Hematopoietic multipotent progenitor cell (in vitro differentiated cells): ENCODE measurements around the gene CHAC2. TPM values are rescaled to one million over a fixed set of nuclear protein-coding genes. Genes with fewer than 3 reads are reported as not detected.
"Not testable (repeated sequence)": the region's sequence is repeated elsewhere in the genome, so short reads cannot be mapped to it uniquely, and the experiment has no call there.

ENCODE experiments used
- DNase-seq, 3 donors: peaks; one replicate each; pipeline ENCODE4 v3.0.0-alpha.2; 2011 to 2015; ENCODE audit warnings: low read depth in 2 of 3, low spot score in 2 of 3
- total RNA-seq: library from RNA; depleted of rRNA; stranded (reverse); fragments of >200 nt; gene quantifications from one replicate; pipeline ENCODE4 v1.2.3, GENCODE V29; 2012

The CHAC2 gene
- 1.1 TPM for total RNA-seq

DNA sequence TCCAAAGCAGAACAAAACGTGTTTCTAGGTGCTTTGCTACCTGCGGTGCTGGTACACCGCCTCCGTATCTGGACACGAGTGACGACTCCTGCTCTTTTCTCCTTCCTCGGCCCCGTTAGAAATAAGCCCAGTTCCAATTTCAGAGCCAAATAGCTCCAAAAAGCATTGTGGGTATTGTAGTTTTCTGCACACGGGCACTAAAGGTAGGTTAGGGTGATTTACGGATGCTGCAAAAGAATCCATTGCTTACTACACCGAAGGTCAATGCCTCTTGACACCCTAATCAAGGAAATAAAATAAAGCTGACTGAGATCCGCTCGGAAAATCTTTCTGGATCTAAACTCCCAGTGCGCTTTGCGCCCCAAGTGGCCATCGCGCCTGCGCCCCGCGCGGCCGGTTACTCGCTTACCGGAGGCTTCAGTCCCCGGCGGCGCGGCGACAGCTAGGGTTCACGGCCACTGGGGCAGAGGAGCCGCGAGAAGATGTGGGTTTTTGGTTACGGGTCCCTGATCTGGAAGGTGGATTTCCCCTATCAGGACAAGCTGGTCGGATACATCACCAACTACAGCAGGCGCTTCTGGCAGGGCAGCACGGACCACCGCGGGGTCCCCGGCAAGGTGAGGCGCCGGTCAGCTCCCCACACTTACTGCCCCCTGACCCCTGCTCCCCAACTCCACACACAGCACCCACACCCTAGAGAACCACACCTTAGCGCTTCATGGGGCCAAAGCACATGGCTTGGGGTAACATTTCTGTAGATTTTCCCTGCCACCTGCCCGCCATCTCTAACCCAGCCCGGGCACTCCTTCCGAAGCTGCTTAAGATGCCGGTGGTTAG is at the start of gene CHAC2:
Gene CHAC2, plus strand, starts transcription at position 400 of the 837 bp plus-strand sequence. Its CDS starts 83 bp downstream, at position 483.
- DNase-seq = peak; percentile 63 to 89 (median 89)

DNA sequence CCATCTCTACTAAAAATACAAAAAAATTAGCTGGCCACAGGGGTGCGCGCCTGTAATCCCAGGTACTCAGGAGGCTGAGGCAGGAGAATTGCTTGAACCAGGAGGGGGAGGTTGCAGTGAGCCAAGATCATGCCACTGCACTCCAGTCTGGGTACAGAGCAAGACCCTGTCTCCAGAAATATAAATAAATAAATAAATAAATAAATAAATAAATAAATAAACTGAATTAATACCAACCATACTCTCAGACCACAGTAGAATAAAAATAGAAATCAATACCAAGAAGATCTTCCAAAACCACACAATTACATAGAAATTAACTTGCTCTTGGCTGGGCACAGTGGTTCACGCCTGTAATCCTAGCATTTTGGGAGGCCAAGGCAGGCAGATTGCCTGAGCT is 46.7 kb upstream of the CHAC2 start:
- not testable (repeated sequence) for DNase-seq

GRCh38 chr2:53724536-53724935 is 43.1 kb upstream of the CHAC2 start:
- peak in 1 of 3 donors; percentile 7 for DNase-seq

DNA sequence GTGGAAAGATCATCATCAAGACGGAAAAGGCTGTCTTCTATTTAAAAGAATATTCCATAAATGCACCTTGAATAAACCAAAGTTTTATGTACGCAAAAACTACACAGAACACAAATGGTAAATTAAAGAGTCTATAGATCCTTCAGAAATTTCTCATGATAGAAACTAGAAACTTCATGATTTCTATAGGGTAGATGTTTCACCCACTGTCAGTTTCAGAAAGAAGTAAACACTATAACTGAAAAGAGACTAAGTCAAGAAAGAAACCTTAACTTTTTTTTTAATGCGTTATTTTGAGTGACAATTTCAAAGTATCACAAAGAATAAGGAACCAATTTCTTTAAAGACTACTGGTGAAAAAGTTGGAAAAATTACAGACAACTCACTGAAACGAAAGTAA is 41.9 kb upstream of the CHAC2 start:
- DNase-seq = no peak

DNA sequence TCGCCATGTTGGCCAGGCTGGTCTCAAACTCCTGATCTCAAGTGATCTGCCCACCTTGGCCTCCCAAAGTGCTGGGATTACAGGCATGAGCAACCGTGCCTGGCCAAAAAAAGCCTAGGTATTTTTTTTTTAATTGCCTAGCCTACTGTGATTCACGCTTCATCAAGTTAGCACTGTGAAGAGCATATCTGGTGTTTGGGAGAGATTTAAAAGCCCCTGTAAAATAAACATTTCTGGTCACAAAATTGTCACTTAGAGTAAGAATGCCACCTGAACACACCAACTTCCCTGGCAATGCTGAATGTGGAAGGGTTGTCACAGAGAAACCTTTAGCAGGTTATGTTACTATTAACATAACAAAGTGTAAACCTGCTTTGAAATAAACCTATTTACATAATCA is 39.7 kb upstream of the CHAC2 start:
- no peak for DNase-seq

DNA sequence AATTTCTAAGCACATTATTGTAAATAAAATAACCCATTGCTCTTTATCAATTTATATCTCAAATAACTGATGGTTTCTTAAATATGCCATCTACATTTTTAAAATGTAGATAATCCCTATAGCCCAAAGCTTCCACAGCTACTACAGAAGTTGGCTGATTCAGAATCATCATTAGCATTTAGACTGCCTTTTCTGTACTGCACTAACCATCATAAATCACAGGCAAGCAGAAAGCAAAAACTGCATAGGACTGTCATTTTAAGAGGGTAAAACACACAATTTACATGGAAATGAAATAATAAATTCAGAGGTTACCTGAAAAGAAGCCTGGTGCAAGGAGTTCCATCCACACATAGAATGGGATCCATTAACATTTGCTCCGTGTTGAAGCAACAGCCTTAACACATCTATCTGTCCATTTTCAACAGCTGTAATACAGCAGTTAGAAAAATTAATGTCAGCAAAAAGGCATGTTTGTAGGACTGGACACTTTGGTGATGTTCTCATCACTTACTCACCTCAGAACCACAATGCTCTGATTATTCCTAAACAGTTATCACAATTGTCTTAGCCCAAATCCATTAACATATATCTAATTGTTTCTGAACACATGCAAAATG is 38.4 kb upstream of the CHAC2 start:
- no peak for DNase-seq

- no peak for DNase-seq
These were observed 30.5 kb upstream of the CHAC2 start for GRCh38 chr2:53737091-53737490.

- DNase-seq = no peak
These were observed 28.6 kb upstream of the CHAC2 start for GRCh38 chr2:53739032-53739431.

- DNase-seq = peak in 2 of 3 donors; percentile 16 to 35
These were observed 27.4 kb upstream of the CHAC2 start for GRCh38 chr2:53740170-53740569.

- DNase-seq = no peak
These were observed 23.1 kb upstream of the CHAC2 start for GRCh38 chr2:53744395-53745065.

GRCh38 chr2:53750041-53750768 is 17.4 kb upstream of the CHAC2 start:
- DNase-seq = no peak

- DNase-seq = no peak
These were observed 15.9 kb upstream of the CHAC2 start for GRCh38 chr2:53751728-53752127.

GRCh38 chr2:53752385-53752784 is 15.2 kb upstream of the CHAC2 start:
- no peak for DNase-seq

DNA sequence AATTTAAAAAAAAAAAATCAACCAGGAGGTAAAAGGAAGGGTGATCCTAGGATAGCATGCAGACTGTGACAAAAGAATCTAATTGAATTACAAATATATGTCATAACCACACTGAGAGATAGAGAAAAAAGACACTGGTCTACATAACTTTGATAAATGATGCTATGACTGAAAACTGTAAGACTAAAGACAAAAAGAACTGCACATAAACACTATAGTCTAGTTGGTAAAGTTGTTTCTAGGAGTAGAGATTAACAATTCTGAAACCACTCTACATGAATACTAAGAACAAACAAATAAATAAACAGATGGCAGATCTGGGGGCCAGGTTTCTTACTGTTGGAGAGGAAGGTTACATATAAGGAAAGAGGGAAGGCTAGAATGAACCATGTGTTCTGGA is 14.6 kb upstream of the CHAC2 start:
- no peak for DNase-seq

DNA sequence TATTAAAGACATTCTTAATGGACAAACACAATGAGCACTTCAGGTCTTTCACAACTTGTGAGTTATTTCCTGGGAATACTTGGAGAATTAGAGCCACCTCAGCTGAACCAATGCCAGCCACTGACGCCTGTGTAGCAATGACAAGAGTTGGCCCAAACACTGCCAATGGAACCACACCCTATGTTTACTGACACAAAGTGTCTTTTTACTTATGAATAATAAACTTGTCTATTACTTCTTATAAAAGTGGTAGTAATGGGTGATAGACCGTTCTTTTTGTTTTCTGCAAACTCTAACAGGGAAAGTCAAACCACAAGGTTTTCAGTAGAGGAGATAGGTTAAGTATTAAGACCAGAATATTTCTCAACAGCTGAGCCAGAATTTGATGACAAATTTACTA is 12.5 kb upstream of the CHAC2 start:
- no peak for DNase-seq

DNA sequence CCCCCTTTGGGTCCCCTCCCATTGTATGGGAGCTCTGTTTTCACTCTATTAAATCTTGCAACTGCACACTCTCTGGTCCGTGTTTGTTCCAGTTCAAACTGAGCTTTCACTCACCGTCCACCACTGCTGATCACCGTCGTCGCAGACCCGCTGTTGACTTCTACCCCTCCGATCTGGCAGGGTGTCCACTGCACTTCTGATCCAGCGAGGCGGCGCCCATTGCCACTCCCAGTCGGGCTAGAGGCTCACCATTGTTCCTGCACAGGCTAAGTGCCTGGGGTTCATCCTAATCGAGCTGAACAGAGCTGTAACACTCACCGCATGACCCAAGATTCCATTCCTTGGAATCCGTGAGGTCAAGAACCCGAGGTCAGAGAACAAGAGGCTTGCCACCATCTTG is 11.0 kb upstream of the CHAC2 start:
- no peak for DNase-seq

GRCh38 chr2:53757206-53757605 is 10.4 kb upstream of the CHAC2 start:
- not testable (repeated sequence) for DNase-seq

- DNase-seq = no peak
These were observed 1.8 kb upstream of the CHAC2 start for GRCh38 chr2:53765767-53766166.

DNA sequence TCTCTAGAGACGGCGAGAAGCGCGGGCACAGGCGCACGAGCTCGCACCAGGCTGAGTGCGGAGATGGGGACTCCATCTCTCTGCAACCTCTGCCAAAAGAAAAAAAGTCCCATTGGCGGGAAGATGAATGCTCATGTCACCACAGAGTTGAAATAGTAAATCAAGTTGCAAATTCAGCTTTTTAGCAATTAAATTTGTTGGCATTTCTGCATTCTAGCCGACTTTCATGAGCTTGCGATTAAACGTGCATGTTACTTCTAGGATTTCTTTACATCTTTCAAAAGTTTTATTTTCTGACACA is 588 bp downstream of the CHAC2 start:
- DNase-seq = no peak

GRCh38 chr2:53769318-53769945 is 1.8 kb downstream of the CHAC2 start:
- DNase-seq = no peak

- DNase-seq = no peak
These were observed 2.7 kb downstream of the CHAC2 start for GRCh38 chr2:53770264-53770663.
